ENCODE measurements around the gene LDLRAD3.

GRCh38 chr11:36150986-36151385, 207.1 kb downstream of the LDLRAD3 start:
- no peak for TF ChIP-seq CTCF (IDR thresholded peaks at IDR 0.05)
- TF ChIP-seq SIN3A (IDR thresholded peaks at IDR 0.05; ENCODE audit: borderline replicate concordance, low read depth, low read length), result no peak
- no peak for TF ChIP-seq ZBTB33 (IDR thresholded peaks at IDR 0.05; ENCODE audit: borderline replicate concordance, low read depth)
- TF ChIP-seq FOXJ3 (CRISPR knock-in tag; IDR thresholded peaks at IDR 0.05), result no peak
- no peak for TF ChIP-seq MAX (IDR thresholded peaks at IDR 0.05; ENCODE audit: low read depth)

Data from SK-N-SH (cell line).